Measurements from ENCODE around the gene RND1. TPM values are rescaled to one million over a fixed set of nuclear protein-coding genes. Genes with fewer than 3 reads are reported as not detected.
A peak's percentile ranks its signal among the peaks of the same experiment; 100 is the strongest.

The RND1 gene
- total and polyA plus RNA-seq, 2 of the 8 experiments (the other 6 are each of a cell fraction or from before 2014, with no cell fraction given), result 15.8 to 17.1 TPM

GRCh38 chr12:48856379-48856778, 9.3 kb downstream of the RND1 start:
- WGBS, 2 experiments (ENCODE audit: extremely low coverage in 1 of 2, insufficient coverage in 1 of 2, insufficient read length in 1 of 2, insufficient replicate concordance in 2 of 2, low coverage in 1 of 2, low lambda C conversion rate in 2 of 2, missing lambda C conversion rate in 1 of 2), result 88% methylated on average over 2 of the region's 2 CpGs; no CpG with 5 or more reads in 1 of the 2 experiments
- Histone ChIP-seq H2BK15ac (ENCODE audit: low read length) (no peak overlapping the region), H3K4ac (replicated peaks; ENCODE audit: insufficient read length, low read depth, low read length) (no peak overlapping the region), H3K27me3 (replicated peaks in 1 of 4; ENCODE audit: control insufficient read depth in 3 of 4, extremely low read depth in 1 of 4, insufficient read depth in 3 of 4, low read length in 3 of 4) (no peaks in the 10 kb centered on the region), H3K14ac (ENCODE audit: insufficient read length) (no peak overlapping the region), H4K20me1 (replicated peaks in 1 of 2; ENCODE audit: control insufficient read depth in 1 of 2, insufficient read depth in 2 of 2, low read length in 2 of 2) (peaks cover 2 to 7% of the 10 kb centered on the region in 2 experiments), H3K23me2 (ENCODE audit: low read depth, low read length) (peaks cover 3% of the 10 kb centered on the region; the same call in 1 of the 2 replicates), H3K9me3 (ENCODE audit: insufficient read depth in 2 of 2, low read depth in 1 of 2, low read length in 1 of 2) (no peaks in the 10 kb centered on the region), H3K23ac (ENCODE audit: insufficient read length) (no peak overlapping the region), H2AK5ac (ENCODE audit: low read depth, low read length) (no peak overlapping the region), H2BK12ac (ENCODE audit: low read depth, low read length) (no peak overlapping the region), H4K8ac (ENCODE audit: extremely low read depth, insufficient read depth, low read length) (no peak overlapping the region), H3K4me1 (replicated peaks in 1 of 4; ENCODE audit: control insufficient read depth in 3 of 4, insufficient read depth in 4 of 4, low read length in 3 of 4) (peaks cover 0 to 5% (median 5%) of the 10 kb centered on the region in 4 experiments; a peak in 4 of 7 replicates), H2BK20ac (ENCODE audit: low read length) (no peak overlapping the region), H3K4me2 (ENCODE audit: insufficient read depth in 1 of 2, low read depth in 2 of 2, low read length in 2 of 2) (no peak overlapping the region), H3K27ac (ENCODE audit: low read depth, low read length) (no peak overlapping the region), H4K5ac (ENCODE audit: insufficient read length, low read depth, low read length) (no peak overlapping the region), H2AFZ (ENCODE audit: low read length) (no peak overlapping the region), H3K18ac (ENCODE audit: extremely low read depth, low read length) (no peak overlapping the region), H3K79me1 (ENCODE audit: low read depth, low read length) (no peaks in the 10 kb centered on the region), H3K4me3 (ENCODE audit: extremely low read depth in 1 of 4, insufficient read depth in 2 of 4, low read depth in 3 of 4, low read length in 4 of 4) (no peak overlapping the region), H3K79me2 (ENCODE audit: control insufficient read depth in 1 of 2, insufficient read depth in 2 of 2, low read length in 2 of 2) (peaks cover 2 to 5% of the 10 kb centered on the region in 2 experiments; a peak in 3 of 4 replicates), H3K9ac (replicated peaks in 1 of 4; ENCODE audit: extremely low read depth in 1 of 4, low read depth in 3 of 4, low read length in 3 of 4) (no peak overlapping the region), H2BK120ac (replicated peaks; ENCODE audit: low read depth, low read length) (no peak overlapping the region), H3K36me3 (ENCODE audit: control insufficient read depth in 2 of 4, insufficient read depth in 4 of 4, low read length in 3 of 4) (peaks cover 15 to 40% (median 23%) of the 10 kb centered on the region in 4 experiments), H3K56ac (replicated peaks; ENCODE audit: insufficient read length, low read depth, low read length) (no peak overlapping the region), H4K91ac (replicated peaks; ENCODE audit: insufficient read length, low read length) (no peak overlapping the region), H2BK5ac (ENCODE audit: low read depth, low read length) (no peak overlapping the region)
- DNase-seq (ENCODE audit: low read depth in 1 of 2, low spot score in 2 of 2) (no peak), FAIRE-seq (no peak)
- ChIA-PET CTCF (ENCODE audit: partially characterized antibody) (interaction anchor here (0.6 to 26.4 kb wide), 13 partner anchors 10 to 185 kb away, joined by 3 to 678 read pairs (median 4); partner anchors contain the start of gene RND1), POLR2A (ENCODE audit: partially characterized antibody) (interaction anchor here (0.8 to 22.9 kb wide), 5 partner anchors 7 to 101 kb away, joined by 3 to 651 read pairs (median 5); partner anchors contain the start of genes ARF3 and RND1)
- TF ChIP-seq POLR2AphosphoS5 (IDR thresholded peaks at IDR 0.05; ENCODE audit: low read depth, low read length), result peak; percentile 57; the same call in 1 of the 2 replicates
- TF ChIP-seq SIN3A (conservative IDR thresholded peaks at IDR 0.05 in 1 of 2, IDR thresholded peaks at IDR 0.05 in 1 of 2; ENCODE audit: low read depth in 1 of 2, low read length in 2 of 2), result no peak
